B cell (primary cell): ENCODE data around the gene KCNK13. TPM values are rescaled to one million over a fixed set of nuclear protein-coding genes. Genes with fewer than 3 reads are reported as not detected.

Experiments
- ATAC-seq: fragments of 200-7000 bp; cut with Tn5 transposase; one replicate; pipeline ENCODE4 v1.10.0; 2021; ENCODE audit warnings: low read depth, mild to moderate bottlenecking, moderate number of reproducible peaks, moderate library complexity
- CTCF ChIA-PET: fragments of 350-600 bp; sonication (Branson Sonifier 250); formaldehyde crosslinking; loops from one replicate; lab custom pipeline; 2021; ENCODE audit warnings: antibody characterized with exemption, inconsistent platforms; lab: Charles Lee
- POLR2A ChIA-PET: fragments of 350-600 bp; sonication (Branson Sonifier 250); formaldehyde crosslinking; loops from one replicate; lab custom pipeline; 2021; ENCODE audit warnings: antibody characterized with exemption; lab: Charles Lee
- DNase-seq: peaks from one replicate; pipeline ENCODE4 v3.0.0; 2013
- H2AFZ ChIP-seq: 2 replicates; pipeline ENCODE4 v1.6.1; 2012; ENCODE audit warnings: mild to moderate bottlenecking, low read depth, low read length; ENCODE audit not compliant: insufficient read depth, poor library complexity, severe bottlenecking
- H3K27ac ChIP-seq, 2 donors: 1 replicate in 1 of 2; 2 replicates in 1 of 2; pipeline ENCODE4 v1.5.1; 2012 to 2013; ENCODE audit warnings: low read length in 2 of 2, mild to moderate bottlenecking in 2 of 2, moderate library complexity in 1 of 2
- H3K27me3 ChIP-seq, 4 experiments: fragments of 200-600 bp in 1 of 4; sonication (generic) in 1 of 4; replicated peaks in 1 of 4; 1 replicate in 2 of 4; 2 replicates in 2 of 4; pipeline versions ENCODE4 v1.6.1 to v1.7.0; 2013 to 2016; ENCODE audit warnings: low read length in 3 of 4, mild to moderate bottlenecking in 2 of 4, mixed read lengths in 1 of 4, moderate library complexity in 1 of 4; ENCODE audit not compliant: insufficient read depth in 4 of 4, control insufficient read depth in 3 of 4; ENCODE audit errors: control extremely low read depth in 1 of 4
- H3K36me3 ChIP-seq, 2 experiments: replicated peaks in 1 of 2; 1 replicate in 1 of 2; 2 replicates in 1 of 2; pipeline versions ENCODE4 v1.6.1 to v1.7.1; 2013; ENCODE audit warnings: low read length in 1 of 2; ENCODE audit not compliant: insufficient read depth in 2 of 2, control insufficient read depth in 1 of 2; ENCODE audit errors: control extremely low read depth in 1 of 2, extremely low read depth in 1 of 2
- H3K4me1 ChIP-seq, 2 donors: fragments of 200-600 bp in 1 of 2; sonication (generic) in 1 of 2; 1 replicate in 1 of 2; 2 replicates in 1 of 2; pipeline versions ENCODE4 v1.5.1 to v1.6.1; 2013 to 2017; ENCODE audit warnings: low read length in 2 of 2; ENCODE audit not compliant: control insufficient read depth in 2 of 2, insufficient read depth in 2 of 2
- H3K4me2 ChIP-seq: replicated peaks from 2 replicates; pipeline ENCODE3; 2012; ENCODE audit warnings: mild to moderate bottlenecking, low read depth, low read length; ENCODE audit not compliant: poor library complexity, severe bottlenecking
- H3K4me3 ChIP-seq, 5 experiments: fragments of 200-600 bp in 1 of 5; sonication (generic) in 1 of 5; 1 replicate in 3 of 5; 2 replicates in 2 of 5; pipeline versions ENCODE4 v1.5.1 to v1.7.0; 2011 to 2016; ENCODE audit warnings: low read length in 4 of 5, mild to moderate bottlenecking in 4 of 5, low read depth in 2 of 5, control low read depth in 1 of 5, moderate library complexity in 1 of 5; ENCODE audit not compliant: insufficient read depth in 1 of 5; ENCODE audit errors: control extremely low read depth in 1 of 5, extremely low read depth in 1 of 5
- H3K79me2 ChIP-seq: fragments of 200-600 bp; sonication (generic); one replicate; pipeline ENCODE4 v1.6.0; 2016; ENCODE audit warnings: low read length; ENCODE audit not compliant: control insufficient read depth, insufficient read depth
- H3K9ac ChIP-seq: fragments of 200-600 bp; sonication (generic); 2 replicates; pipeline ENCODE4 v1.6.1; 2017; ENCODE audit warnings: mild to moderate bottlenecking, low read length, moderate library complexity
- H3K9me3 ChIP-seq, 3 donors: one replicate each; pipeline versions ENCODE4 v1.6.1 to v1.7.1; 2013; ENCODE audit warnings: low read length in 2 of 3; ENCODE audit not compliant: control insufficient read depth in 2 of 3, insufficient read depth in 1 of 3; ENCODE audit errors: control extremely low read depth in 1 of 3
- H4K20me1 ChIP-seq: 2 replicates; pipeline ENCODE4 v1.6.0; 2012; ENCODE audit warnings: mild to moderate bottlenecking, low read length; ENCODE audit not compliant: insufficient read depth, control insufficient read depth, poor library complexity, severe bottlenecking
- H3K27ac Mint-ChIP-seq: one replicate; pipeline ENCODE4 v1.8.0; 2021; ENCODE audit warnings: mixed read lengths
- H3K27me3 Mint-ChIP-seq: one replicate; pipeline ENCODE4 v1.8.0; 2021; ENCODE audit warnings: mixed read lengths
- H3K4me1 Mint-ChIP-seq: one replicate; pipeline ENCODE4 v1.8.0; 2021; ENCODE audit warnings: mixed read lengths
- H3K4me3 Mint-ChIP-seq: one replicate; pipeline ENCODE4 v1.8.0; 2021; ENCODE audit warnings: mixed read lengths
- H3K9me3 Mint-ChIP-seq: one replicate; pipeline ENCODE4 v1.8.0; 2022; ENCODE audit warnings: mixed read lengths; ENCODE audit not compliant: insufficient read depth
- CTCF ChIP-seq: fragments of 200-600 bp; IDR thresholded peaks from one replicate; pipeline ENCODE4 v1.8.0; 2022; ENCODE audit warnings: antibody characterized with exemption, mild to moderate bottlenecking
- EZH2 ChIP-seq: IDR thresholded peaks from 2 replicates; pipeline ENCODE4 v1.6.1; 2012; ENCODE audit warnings: borderline replicate concordance, low read depth, mild to moderate bottlenecking, moderate library complexity, low read length; ENCODE audit not compliant: insufficient read depth, poor library complexity, severe bottlenecking
- WGBS: methylation state at CpG from one replicate; pipeline ENCODE4 v1.1.5; 2013; ENCODE audit warnings: missing lambda C conversion rate; ENCODE audit not compliant: insufficient coverage; 5-methylcytosine and 5-hydroxymethylcytosine counted together
- intact Hi-C: fragments of 100-400 bp; cut with micrococcal nuclease; formaldehyde crosslinking; loops from one replicate; pipeline ENCODE4 v1.10.0; 2022
- polyA plus RNA-seq: library from polyadenylated mRNA; depleted of rRNA; stranded (reverse); fragments of >200 nt; gene quantifications from 2 replicates; pipeline ENCODE4 v1.2.3, GENCODE V29; 2012
- total RNA-seq, 2 donors: library from RNA; stranded (reverse); fragments of 120-200 nt in 1 of 2; gene quantifications; 1 replicate in 1 of 2; 2 replicates in 1 of 2; pipeline versions ENCODE4 v1.2.3 to v1.2.4, GENCODE V29; 2013 to 2022

Gene KCNK13
- total and polyA plus RNA-seq, 2 donors (not counting 1 experiment from before 2014, with no cell fraction given): 0.03 TPM; not detected in 1

DNA sequence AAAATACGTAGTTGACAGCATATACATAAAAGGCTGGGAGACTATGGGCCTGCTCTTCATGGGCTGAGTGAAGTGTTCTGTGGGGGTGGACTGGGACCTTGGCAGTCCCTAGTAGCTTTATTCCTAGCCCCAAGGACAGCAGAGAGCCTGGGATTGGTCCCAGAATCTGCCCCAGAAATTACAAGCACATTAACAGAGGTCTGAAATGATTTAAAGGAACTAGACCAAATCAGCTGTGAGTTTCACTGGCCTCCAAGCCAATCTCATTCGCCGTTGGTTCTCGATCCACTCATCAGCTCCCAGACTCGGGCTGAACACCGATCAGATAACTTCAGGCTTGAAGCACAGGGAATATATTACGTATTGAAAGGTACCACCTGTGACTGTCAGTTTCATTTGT is 117.6 kb downstream of the KCNK13 start:
- H2AFZ ChIP-seq: no peak overlapping the region
- no peaks in the 10 kb centered on the region for H3K4me1 Mint-ChIP-seq
- POLR2A ChIA-PET: no interaction called here
- ATAC-seq (no peak), DNase-seq (no peak)
- H3K27me3 ChIP-seq: no peaks in the 10 kb centered on the region
- no peak overlapping the region for H3K27ac ChIP-seq
- peaks cover under 1% of the 10 kb centered on the region for H3K9me3 Mint-ChIP-seq
- no peak overlapping the region for H3K4me2 ChIP-seq
- no peak overlapping the region for H3K9ac ChIP-seq
- no peak overlapping the region for H3K4me3 Mint-ChIP-seq
- no peak overlapping the region for H3K27ac Mint-ChIP-seq
- no peaks in the 10 kb centered on the region for H4K20me1 ChIP-seq
- H3K4me1 ChIP-seq: no peaks in the 10 kb centered on the region
- 100% methylated on average over 1 of the region's 7 CpGs for WGBS
- intact Hi-C loops: no loop called here
- peaks cover 5% of the 10 kb centered on the region for H3K27me3 Mint-ChIP-seq
- H3K36me3 ChIP-seq: no peaks in the 10 kb centered on the region
- no peak overlapping the region for H3K4me3 ChIP-seq
- no peaks in the 10 kb centered on the region for H3K79me2 ChIP-seq
- no peak for TF ChIP-seq CTCF
- TF ChIP-seq EZH2: no peak
- no peaks in the 10 kb centered on the region for H3K9me3 ChIP-seq
- CTCF ChIA-PET: no interaction called here

GRCh38 chr14:90179809-90180779 is 118.3 kb downstream of the KCNK13 start:
- CTCF ChIA-PET: no interaction called here
- WGBS: 96% methylated on average over 3 of the region's 4 CpGs

More at GRCh38 chr14:90179809-90180779, 118.3 kb downstream of the KCNK13 start:
- DNase-seq: no peak
- POLR2A ChIA-PET: no interaction called here
- H3K4me1 ChIP-seq: no peaks in the 10 kb centered on the region
- no peaks in the 10 kb centered on the region for H3K4me1 Mint-ChIP-seq
- ATAC-seq: no peak
- H3K4me3 Mint-ChIP-seq: no peak overlapping the region
- no peaks in the 10 kb centered on the region for H3K79me2 ChIP-seq
- H3K36me3 ChIP-seq: no peaks in the 10 kb centered on the region
- H2AFZ ChIP-seq: no peak overlapping the region
- H3K4me3 ChIP-seq: no peak overlapping the region
- TF ChIP-seq CTCF (no peak), EZH2 (no peak)
- no peak overlapping the region for H3K4me2 ChIP-seq
- H3K27ac ChIP-seq: no peak overlapping the region
- peaks cover 3% of the 10 kb centered on the region for H3K9me3 Mint-ChIP-seq
- H3K27ac Mint-ChIP-seq: no peak overlapping the region
- intact Hi-C loops: no loop called here
- no peak overlapping the region for H3K9ac ChIP-seq
- peaks cover 8% of the 10 kb centered on the region for H3K27me3 Mint-ChIP-seq
- H3K9me3 ChIP-seq: peaks cover 0 to 3% (median 0%) of the 10 kb centered on the region in 3 donors
- no peaks in the 10 kb centered on the region for H4K20me1 ChIP-seq
- H3K27me3 ChIP-seq: no peaks in the 10 kb centered on the region
